Gastrocnemius medialis (tissue), 4 donors: ENCODE results near the gene BNIP2.

Experiments
- CTCF ChIP-seq, 5 experiments: fragments of 450-650 bp in 3 of 5; fragments of 200-600 bp in 2 of 5; sonication (generic) in 2 of 5; IDR thresholded peaks in 4 of 5; conservative IDR thresholded peaks in 1 of 5; 1 replicate in 4 of 5; 2 replicates in 1 of 5; pipeline ENCODE4 v1.5.1; 2016 to 2019; ENCODE audit warnings: antibody characterized with exemption in 5 of 5, mild to moderate bottlenecking in 3 of 5, moderate library complexity in 3 of 5
- POLR2A ChIP-seq, 2 donors: fragments of 450-650 bp; IDR thresholded peaks; one replicate each; pipeline ENCODE4 v1.6.1; 2017; ENCODE audit warnings: antibody characterized with exemption in 2 of 2, mild to moderate bottlenecking in 2 of 2, moderate library complexity in 2 of 2

- no peak for TF ChIP-seq CTCF (IDR thresholded peaks at IDR 0.05 in 4 of 5, conservative IDR thresholded peaks at IDR 0.05 in 1 of 5)
- TF ChIP-seq POLR2A (IDR thresholded peaks at IDR 0.05) = no peak
These were observed 33.4 kb upstream of the BNIP2 start for GRCh38 chr15:59722476-59722875.
